SH-SY5Y (cell line): ENCODE measurements around the gene GBP4.

Experiments used
- GATA2 ChIP-seq: IDR thresholded peaks from 2 replicates; pipeline ENCODE4 v1.6.1; 2011; ENCODE audit warnings: mild to moderate bottlenecking, low read depth, low read length
- GATA3 ChIP-seq: IDR thresholded peaks from 2 replicates; pipeline ENCODE4 v1.6.1; 2011; ENCODE audit warnings: low read depth, mild to moderate bottlenecking, low read length, moderate library complexity

- TF ChIP-seq GATA2, result no peak
- TF ChIP-seq GATA3, result no peak
These were observed 14.6 kb upstream of the GBP4 start for GRCh38 chr1:89213347-89213746.
